ENCODE measurements around the gene SLC12A3. TPM values are rescaled to one million over a fixed set of nuclear protein-coding genes. Genes with fewer than 3 reads are reported as not detected.

SLC12A3 gene
- total RNA-seq, 1 donor from 2014 or later = not detected

GRCh38 chr16:56858374-56858773 is 6.6 kb upstream of the SLC12A3 start:
- H3K27ac Mint-ChIP-seq (ENCODE audit: unreplicated experiment) = no peak overlapping the region

DNA sequence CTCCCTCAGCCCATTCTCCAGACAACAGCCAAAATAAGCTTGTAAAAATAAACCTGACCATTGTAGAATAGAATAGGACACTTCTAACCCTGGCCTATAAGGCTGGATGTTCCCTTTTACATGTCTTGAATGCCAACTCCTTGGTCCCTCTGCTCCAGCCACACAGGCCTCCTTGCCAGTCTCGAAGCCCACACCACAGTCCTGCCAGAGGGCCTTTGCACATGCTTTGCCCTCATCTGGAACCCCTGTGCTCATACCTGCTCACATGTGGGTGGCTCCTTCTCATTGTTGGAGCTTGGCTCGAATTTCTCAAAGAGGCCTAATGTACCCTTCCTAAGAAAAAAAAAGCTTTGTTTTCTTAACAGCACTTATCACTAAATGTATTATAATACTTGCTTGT is 5.4 kb upstream of the SLC12A3 start:
- Mint-ChIP-seq H3K4me3 (no peak overlapping the region), H3K27ac (ENCODE audit: unreplicated experiment) (no peak overlapping the region), H3K36me3 (ENCODE audit: low read depth) (no peaks in the 10 kb centered on the region), H3K9me3 (no peaks in the 10 kb centered on the region), H3K27me3 (ENCODE audit: low read depth) (no peaks in the 10 kb centered on the region), H3K4me1 (peaks cover 10% of the 10 kb centered on the region)
- DNase-seq (ENCODE audit: low read depth, low spot score) = no peak
- TF ChIP-seq, protein P1, sequence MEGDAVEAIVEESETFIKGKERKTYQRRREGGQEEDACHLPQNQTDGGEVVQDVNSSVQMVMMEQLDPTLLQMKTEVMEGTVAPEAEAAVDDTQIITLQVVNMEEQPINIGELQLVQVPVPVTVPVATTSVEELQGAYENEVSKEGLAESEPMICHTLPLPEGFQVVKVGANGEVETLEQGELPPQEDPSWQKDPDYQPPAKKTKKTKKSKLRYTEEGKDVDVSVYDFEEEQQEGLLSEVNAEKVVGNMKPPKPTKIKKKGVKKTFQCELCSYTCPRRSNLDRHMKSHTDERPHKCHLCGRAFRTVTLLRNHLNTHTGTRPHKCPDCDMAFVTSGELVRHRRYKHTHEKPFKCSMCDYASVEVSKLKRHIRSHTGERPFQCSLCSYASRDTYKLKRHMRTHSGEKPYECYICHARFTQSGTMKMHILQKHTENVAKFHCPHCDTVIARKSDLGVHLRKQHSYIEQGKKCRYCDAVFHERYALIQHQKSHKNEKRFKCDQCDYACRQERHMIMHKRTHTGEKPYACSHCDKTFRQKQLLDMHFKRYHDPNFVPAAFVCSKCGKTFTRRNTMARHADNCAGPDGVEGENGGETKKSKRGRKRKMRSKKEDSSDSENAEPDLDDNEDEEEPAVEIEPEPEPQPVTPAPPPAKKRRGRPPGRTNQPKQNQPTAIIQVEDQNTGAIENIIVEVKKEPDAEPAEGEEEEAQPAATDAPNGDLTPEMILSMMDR (conservative IDR thresholded peaks at IDR 0.05) = no peak

More at GRCh38 chr16:56858374-56858773, 6.6 kb upstream of the SLC12A3 start:
- Mint-ChIP-seq H3K9me3 (no peaks in the 10 kb centered on the region), H3K4me3 (no peak overlapping the region), H3K36me3 (ENCODE audit: low read depth) (no peaks in the 10 kb centered on the region), H3K27me3 (ENCODE audit: low read depth) (no peaks in the 10 kb centered on the region), H3K4me1 (peaks cover 10% of the 10 kb centered on the region)
- no peak for DNase-seq (ENCODE audit: low read depth, low spot score)
- TF ChIP-seq, protein P1 (conservative IDR thresholded peaks at IDR 0.05) = no peak

DNA sequence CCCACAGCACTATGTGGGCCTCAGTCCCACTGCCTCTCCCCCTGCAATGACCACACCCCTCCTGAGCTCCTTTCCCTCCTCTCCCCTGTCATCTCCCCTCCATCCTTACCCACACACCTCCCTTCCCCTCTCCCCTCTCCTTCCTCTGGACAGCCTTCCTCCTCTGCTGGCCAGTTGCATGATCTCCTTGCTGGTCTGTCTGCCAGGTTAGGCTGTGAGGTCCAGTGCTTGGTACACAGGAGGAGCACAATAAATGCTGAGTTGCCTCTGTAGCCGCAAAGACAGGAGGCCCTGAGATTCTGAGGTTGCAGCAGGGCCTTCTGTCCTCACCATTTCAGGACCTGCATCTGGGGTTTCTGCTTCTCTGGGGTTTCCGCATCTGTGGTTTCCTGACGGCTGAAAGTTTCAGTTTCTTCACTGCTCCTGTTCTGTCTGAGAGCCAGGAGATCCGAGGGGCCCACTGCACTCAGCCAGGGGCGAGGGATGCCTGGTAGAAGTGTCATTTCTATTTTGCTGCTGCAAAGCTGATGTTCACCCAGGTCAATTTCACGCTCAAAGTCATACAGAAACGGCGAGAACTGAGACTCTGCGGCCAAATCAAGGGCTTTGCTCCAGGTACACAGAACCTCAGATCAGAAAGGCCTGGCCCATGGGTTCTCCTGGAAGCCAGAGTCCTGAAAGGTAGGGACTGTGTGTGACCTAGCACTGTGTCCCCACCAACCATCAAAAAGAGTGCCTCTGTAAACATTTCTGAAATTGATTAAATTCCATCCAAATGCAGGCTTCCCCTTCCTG is 4.6 kb upstream of the SLC12A3 start:
- Mint-ChIP-seq H3K4me3 (no peak overlapping the region), H3K36me3 (ENCODE audit: low read depth) (no peaks in the 10 kb centered on the region), H3K4me1 (peaks cover 10% of the 10 kb centered on the region), H3K27me3 (ENCODE audit: low read depth) (no peaks in the 10 kb centered on the region), H3K9me3 (no peaks in the 10 kb centered on the region), H3K27ac (ENCODE audit: unreplicated experiment) (peak overlapping the region; percentile 30)
- no peak for DNase-seq (ENCODE audit: low read depth, low spot score)
- TF ChIP-seq, protein P1 (conservative IDR thresholded peaks at IDR 0.05) = no peak

GRCh38 chr16:56861092-56861610 is 3.9 kb upstream of the SLC12A3 start:
- peak overlapping the region; percentile 30 for H3K27ac Mint-ChIP-seq (ENCODE audit: unreplicated experiment)
- H3K27me3 Mint-ChIP-seq (ENCODE audit: low read depth) = no peaks in the 10 kb centered on the region
- TF ChIP-seq, protein P1 (conservative IDR thresholded peaks at IDR 0.05) = no peak
- no peaks in the 10 kb centered on the region for H3K9me3 Mint-ChIP-seq
- no peak overlapping the region for H3K4me3 Mint-ChIP-seq
- peaks cover 10% of the 10 kb centered on the region for H3K4me1 Mint-ChIP-seq
- no peak for DNase-seq (ENCODE audit: low read depth, low spot score)
- no peaks in the 10 kb centered on the region for H3K36me3 Mint-ChIP-seq (ENCODE audit: low read depth)

- Mint-ChIP-seq H3K36me3 (ENCODE audit: low read depth) (no peaks in the 10 kb centered on the region), H3K4me1 (peaks cover 10% of the 10 kb centered on the region), H3K27me3 (ENCODE audit: low read depth) (no peaks in the 10 kb centered on the region), H3K27ac (ENCODE audit: unreplicated experiment) (no peak overlapping the region), H3K9me3 (no peaks in the 10 kb centered on the region), H3K4me3 (no peak overlapping the region)
- DNase-seq (ENCODE audit: low read depth, low spot score) = no peak
- TF ChIP-seq, protein P1 (conservative IDR thresholded peaks at IDR 0.05) = no peak
Measured at GRCh38 chr16:56861756-56862155, 3.3 kb upstream of the SLC12A3 start.

All from neural crest cell (in vitro differentiated cells).